Urothelium cell line (cell line): ENCODE measurements around the gene MRPS31.
"Not testable (repeated sequence)": the region's sequence is repeated elsewhere in the genome, so short reads cannot be mapped to it uniquely, and the experiment has no call there.

Experiments used
- DNase-seq: peaks from one replicate; pipeline ENCODE4 v3.0.0; 2011; ENCODE audit warnings: low spot score, mixed read lengths
- FAIRE-seq: peaks from 2 replicates; lab custom pipeline; 2011; peaks lifted over from hg19 to GRCh38; lab: Jason Lieb, UNC

The MRPS31 gene

DNA sequence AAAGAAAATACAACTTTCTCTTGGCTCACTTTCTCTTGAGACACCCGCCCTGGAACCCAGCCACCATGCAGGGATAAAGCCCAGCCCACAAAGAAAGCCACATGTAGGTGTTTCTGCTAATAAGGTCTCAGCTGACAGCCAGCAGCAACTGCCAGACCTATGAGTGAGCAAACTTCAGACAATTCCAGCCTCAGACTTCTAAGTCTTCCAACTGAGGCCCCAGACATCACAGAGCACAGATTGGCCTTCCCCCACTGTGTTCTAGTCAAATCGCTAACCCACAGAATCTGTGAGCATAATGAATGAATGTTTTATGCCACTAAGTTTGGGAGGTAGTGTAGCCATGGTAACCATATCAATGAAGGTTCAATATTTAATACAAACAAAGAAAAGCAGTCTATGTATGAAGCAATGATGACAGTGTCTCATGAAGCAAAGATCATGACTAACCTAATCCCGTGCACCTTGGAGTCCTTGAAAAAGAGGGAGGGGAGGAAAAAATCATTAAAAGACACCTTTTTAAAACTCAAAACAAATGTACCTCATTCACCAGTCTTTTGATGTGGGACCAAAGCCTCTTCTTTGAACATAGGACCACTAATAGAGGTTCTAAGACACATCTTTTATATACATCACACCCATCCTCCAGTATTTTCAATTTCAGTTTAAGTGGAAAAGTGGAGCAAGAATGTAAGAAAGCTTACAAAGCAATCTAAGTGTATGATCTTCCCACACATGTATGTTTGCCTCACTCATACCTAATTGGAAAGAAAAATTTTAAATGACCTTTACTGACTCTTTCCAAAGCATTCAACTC, 6.2 kb downstream of the MRPS31 start:
- no peak for DNase-seq
- no peak for FAIRE-seq

DNA sequence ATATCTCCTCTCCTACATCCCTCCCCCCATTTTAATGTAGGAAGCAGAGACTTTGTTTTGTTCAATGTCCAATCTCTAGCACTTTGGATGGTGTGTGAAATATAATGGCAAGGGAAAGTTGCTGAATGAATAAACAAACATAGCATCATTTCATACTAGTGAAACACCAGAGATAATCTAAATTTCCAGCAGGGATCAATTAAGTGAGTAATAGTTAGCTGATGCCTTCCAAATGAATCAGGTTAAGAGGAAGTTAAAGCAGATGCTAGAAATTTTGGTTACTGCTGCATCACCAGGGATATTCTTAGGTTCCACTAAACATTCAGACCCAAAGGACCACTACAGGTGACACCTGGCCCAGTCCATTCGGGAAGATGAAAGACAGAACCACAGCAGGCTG, 8.1 kb downstream of the MRPS31 start:
- DNase-seq (no peak), FAIRE-seq (no peak)

DNA sequence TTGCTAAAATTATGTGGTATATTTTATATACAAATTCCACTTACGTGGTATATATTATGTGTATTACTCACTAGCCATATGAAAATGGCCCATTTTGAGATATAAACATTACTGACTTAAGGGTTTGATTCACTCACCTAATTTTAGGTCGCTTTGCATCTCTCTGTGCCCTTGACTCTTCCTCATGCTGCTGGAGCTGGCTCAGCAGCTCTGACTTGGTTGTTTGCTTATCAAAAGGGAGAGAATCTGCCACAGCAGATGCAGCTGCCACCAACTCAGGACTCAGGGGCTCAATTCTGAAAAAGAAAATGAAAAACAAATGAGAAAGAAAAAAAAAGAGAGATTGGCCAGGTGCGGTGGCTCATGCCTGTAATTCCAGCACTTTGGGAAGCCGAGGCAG, 12.2 kb downstream of the MRPS31 start:
- DNase-seq (no peak), FAIRE-seq (no peak)

DNA sequence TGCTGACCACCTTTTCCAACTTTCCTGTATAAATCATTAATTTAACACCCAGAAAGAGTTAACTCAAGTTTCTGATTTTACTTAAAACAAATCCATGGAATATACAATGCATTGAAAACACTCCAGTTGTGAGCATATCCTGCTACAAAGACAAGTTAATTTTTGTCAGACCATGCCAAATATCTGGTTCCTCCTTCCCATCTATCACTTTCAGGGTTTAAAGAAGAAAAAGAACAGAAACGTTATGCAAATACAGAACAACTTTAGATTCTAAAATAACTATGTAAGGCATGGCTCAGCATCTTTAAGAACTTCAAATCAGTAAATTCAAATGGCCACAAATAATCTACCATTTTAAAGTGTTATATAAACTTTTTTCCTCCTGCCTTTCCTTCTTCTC, 14.9 kb downstream of the MRPS31 start:
- FAIRE-seq (no peak), DNase-seq (no peak)

DNA sequence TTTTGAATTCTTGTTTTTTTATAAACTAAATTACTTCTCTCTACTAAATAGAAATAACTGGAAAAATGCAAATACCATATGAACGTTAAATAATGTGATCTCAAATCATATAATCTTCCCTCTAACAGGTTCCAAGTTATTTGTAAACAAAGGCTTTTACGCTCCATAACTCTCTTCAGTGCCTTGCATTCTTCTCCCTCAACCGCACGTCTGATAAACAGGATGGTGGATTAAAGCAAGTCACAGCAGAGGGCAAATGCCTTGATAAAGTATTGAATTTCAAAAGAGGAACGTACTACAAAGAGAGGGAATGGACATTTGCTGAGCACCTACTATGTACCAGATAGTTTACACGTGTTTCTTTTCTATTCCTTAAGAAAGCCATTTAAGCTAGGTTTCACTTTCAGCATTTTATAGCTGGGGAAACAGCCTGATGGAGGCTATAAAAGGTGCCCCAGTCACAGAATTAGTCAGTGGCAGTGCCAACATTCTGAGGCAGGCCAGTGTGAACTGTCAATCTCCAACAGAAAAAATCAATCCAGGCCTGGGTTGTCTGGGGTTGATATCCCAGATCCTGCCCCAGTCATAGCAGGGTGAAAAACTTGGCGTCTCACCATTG, 15.8 kb downstream of the MRPS31 start:
- FAIRE-seq (no peak), DNase-seq (no peak)

DNA sequence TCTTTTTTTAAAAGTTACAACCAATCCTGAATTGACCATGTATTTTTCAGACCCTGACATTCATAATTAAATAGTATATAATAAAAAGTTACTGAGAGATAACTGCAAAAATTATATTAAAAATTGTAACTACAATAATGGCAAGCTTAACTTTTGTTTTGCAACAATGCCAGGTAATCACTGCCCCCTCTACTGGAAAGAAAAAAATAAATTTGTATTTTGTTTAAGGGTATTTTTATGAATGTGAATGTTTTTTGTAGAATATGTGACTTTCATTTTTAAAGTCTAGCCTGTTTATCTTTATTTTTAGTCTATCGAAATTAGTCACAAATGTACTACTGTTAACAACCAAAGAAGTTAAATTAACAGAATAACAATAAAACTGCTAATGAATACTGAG, 21.7 kb downstream of the MRPS31 start:
- DNase-seq (no peak), FAIRE-seq (no peak)

DNA sequence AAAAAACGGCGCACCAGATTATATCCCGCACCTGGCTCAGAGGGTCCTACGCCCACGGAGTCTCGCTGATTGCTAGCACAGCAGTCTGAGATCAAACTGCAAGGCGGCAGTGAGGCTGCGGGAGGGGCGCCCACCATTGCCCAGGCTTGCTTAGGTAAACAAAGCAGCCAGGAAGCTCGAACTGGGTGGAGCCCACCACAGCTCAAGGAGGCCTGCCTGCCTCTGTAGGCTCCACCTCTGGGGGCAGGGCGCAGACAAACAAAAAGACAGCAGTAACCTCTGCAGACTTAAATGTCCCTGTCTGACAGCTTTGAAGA, 35.8 kb downstream of the MRPS31 start:
- not testable (repeated sequence) for FAIRE-seq, DNase-seq

DNA sequence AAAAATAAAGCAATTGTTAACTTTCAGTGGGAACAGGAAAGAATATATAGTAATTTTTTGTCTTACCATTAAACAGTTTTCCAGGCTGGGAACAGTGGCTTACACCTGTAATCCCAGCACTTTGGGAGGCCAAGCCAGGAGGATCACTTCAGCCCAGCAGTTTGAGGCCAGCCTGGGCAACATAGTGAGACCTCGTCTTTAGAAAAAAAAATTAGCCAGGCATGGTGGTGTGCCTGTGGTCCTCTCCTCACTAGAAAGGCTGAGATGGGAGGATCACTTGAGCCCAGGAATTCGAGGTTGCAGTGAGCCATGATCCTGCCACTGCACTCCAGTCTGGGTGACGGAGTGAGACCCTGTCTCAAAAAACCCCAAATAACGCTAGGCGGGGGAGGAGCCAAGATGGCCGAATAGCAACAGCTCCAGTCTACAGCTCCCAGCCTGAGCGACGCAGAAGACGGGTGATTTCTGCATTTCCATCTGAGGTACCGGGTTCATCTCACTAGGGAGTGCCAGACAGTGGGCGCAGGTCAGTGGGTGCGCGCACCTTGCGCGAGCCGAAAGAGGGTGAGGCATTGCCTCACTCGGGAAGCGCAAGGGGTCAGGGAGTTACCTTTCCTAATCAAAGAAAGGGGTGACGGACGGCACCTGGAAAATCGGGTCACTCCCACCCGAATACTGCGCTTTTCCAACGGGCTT, 36.3 kb downstream of the MRPS31 start:
- not testable (repeated sequence) for DNase-seq, FAIRE-seq

DNA sequence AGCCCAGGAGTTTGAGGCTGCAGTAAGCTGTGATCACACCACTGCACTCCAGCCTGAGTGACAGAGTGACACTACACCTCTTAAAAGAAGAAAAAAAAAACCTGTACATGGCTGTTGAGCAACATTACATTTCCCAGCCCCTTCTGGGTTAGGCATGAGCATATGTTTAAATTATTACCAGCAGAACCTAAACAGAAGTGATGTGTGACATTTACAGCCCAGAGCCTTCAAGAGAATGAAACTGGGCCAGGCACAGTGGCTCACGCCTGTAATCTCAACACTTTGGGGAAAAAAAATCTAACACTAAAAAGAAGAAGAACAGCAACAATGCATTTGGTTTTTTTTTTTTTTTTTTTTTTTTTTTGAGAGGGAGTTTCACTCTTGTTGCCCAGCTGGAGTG, 38.3 kb downstream of the MRPS31 start:
- FAIRE-seq (no peak), DNase-seq (no peak)

DNA sequence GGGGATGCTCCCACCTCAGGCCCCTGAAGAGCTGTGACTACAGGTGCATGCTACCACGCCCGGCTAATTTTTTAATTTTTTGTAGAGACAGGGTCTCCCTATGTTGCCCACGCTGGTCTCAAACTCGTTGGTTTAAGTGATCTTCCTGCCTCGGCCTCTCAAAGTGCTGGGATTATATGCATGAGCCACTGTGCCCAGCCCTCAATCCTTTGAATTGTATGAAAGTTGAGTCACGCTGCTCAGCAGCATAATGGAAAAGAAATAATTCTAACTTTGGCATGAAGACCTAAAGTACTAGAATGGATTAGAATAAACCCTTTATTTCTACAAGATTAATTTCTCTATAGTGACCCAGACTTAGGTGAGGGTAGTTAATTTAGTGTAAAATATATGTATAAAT, 42.4 kb downstream of the MRPS31 start:
- DNase-seq (no peak), FAIRE-seq (no peak)

DNA sequence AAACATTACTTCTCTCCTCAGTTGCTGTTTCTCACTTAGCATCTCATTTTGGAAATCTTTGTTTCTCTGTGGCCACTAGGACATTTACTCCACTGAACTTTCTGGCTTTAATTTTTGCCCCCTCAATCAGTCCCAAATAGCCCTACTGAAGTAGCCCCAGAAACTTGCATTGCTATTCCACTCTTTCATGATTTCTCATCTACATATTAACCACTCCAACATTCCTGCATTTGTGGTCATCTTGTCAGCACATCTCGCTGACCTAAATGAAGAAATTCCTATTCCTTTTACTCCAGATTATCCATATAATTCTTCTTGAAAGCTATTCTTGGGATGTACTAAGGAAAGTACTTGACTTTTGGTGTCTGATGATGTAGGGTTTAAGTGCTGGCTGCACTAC, 56.6 kb downstream of the MRPS31 start:
- FAIRE-seq, DNase-seq: not testable (repeated sequence)

DNA sequence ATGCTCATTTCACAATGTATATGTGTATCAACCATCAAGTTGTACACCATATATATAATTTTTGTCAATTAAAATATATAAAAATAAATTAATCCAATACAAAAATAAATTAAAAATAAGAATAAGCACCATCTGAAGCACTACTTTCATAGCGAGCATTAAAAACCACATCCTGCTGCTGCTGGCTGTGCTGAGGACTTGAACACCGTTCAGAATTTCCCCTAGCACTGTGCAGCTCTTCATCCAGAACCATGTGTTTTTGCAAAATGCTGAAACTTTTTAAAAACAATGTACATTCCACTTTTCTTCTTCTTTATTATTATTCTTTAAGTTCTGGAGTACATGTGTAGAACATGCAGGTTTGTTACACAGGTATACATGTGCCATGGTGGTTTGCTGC, 64.6 kb downstream of the MRPS31 start:
- DNase-seq, result no peak
- FAIRE-seq, result no peak

DNA sequence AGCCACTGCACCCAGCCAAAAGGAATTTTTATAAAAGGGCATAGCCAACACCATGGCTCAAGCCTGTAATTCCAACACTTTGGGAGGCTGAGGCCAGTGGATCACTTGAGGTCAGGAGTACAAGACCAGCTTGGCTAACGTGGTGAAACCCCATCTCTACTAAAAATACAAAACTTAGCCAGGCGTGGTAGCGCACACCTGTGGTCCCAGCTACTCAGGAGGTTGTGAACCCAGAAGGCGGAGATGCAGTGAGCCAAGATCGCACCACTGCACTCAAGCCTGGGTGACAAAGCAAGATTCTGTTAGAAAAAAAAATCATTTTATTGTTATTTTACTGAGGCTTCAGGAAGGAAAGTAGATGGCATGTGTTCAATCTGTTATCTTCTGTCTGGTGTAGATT, 73.3 kb downstream of the MRPS31 start:
- no peak for DNase-seq
- FAIRE-seq, result no peak

DNA sequence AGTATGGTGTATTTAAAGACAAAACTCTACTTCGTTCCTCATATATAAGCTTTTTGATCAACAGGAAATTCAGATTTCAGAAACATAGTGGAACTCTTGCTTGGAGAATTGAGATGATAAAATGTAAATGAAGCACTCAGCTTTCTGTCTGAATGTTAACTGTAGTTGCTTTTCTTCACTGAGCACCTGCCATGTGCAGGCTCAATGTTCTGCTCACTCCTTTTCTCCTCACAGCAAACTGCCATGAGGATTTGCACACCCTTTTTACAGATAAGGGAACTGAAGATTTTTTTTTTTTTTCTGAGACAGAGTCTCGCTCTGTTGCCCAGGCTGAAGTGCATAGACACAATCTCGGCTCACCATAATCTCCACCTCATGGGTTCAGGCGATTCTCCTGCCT, 76.6 kb downstream of the MRPS31 start:
- FAIRE-seq, result no peak
- no peak for DNase-seq

DNA sequence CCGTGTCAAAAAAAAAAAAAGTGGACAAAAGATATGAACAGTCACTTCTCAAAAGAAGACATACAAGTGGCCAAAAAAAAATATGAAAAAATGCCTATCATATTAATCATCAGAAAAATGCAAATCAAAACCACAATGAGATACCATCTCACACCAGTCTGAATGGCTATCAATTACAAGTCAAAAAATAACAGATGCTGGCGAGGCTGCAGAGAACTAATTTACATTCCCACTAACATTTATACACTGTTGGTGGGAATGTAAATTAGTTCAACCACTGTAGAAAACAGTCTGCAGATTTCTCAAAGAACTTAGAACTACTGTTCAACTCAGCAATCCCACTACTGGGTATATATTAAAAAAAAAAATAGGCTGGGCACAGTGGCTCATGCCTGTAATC, 78.0 kb downstream of the MRPS31 start:
- FAIRE-seq, result no peak

DNA sequence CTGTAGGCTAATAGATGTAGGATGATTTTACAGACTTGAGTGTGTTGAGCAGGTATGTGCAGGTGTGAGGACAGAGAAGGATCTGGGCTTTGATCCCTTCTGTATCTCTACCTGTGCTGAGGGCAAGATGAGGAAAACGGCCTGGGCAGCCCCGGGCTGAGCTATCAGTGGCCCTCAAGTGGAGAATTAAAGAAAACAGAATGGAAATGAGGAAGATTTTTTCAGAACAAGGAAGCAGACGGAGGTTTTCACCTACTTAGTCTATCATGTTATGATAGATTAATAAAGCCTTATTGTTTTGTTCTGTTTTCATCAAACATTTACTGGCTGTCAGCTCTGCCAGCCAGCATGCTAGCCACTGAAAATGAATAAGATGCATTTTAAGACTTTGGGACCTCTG, 82.2 kb downstream of the MRPS31 start:
- FAIRE-seq, result no peak
- no peak for DNase-seq

More for the DNA sequence above, 78.0 kb downstream of the MRPS31 start:
- DNase-seq, result no peak

DNA sequence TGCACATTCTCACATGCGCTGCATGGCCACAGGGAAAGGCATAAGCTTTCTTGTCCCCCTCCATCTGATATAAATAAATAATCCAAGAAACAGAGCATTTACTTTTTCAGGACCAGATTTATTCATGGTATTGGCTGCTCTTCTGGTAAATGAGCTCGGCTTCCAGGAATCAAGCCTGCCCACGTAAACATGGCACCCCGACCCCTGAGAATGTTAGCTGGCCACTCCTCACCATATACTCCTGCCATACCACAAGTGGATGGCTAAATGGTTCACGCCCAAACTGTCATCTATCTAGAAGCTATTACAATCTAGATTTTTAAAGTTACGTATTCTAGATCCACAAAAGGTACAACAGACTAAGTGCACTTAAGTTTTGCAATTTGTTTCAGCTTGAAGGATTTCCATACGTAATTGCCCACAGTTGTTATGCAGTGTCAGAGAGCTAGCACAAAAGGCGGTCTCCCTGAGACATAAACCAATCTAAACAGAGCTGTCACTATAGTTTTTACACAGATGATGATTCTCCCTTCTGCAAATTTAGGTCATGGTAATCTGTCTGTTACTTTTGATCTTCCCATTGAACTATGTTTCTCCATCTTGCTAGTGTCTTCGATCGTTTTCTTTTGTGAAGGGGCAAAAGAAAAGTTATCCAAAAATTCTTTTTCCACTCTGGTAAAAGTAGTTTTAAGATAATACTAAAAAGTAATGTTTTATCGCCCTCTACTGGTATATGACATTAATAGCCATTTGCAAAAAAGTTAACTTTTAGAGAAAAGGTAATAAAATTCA, 88.3 kb downstream of the MRPS31 start:
- DNase-seq, result no peak
- no peak for FAIRE-seq

DNA sequence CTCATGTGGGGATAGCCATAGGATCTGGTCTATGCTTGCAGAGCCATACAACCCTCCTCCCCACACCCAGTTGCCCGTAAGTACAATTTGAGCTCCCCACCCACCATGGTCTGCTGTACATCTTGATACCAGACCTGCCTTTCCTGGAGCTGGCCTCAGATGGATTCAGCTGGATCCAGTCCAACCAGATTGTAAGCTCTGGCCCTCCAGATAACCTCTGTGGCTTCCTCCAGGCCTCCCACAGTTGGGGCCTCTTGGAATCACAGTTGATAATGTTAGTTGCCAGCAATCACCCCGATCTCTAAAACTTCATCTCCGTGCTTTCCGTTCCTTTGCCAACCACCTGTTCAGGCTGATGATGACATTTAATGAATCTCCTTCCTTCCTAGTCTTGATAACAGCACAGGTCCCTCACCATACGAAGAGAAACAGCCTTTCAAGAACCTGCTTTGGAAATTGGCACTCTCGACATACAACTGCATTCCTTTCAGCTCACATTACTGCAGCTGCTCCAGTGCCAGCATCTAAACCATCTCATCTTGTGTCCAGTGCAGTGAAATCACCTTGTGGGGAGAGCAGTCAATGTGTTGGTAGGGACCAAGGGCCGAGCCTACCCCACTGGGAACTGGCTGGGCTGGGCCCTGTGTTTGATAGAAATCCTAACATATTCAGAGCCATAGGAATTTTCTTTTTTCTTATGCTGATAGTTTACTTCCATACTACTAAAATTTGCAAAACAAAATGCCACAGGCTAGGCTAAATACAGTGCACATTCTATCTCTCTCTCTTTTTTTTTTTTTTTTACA, 89.4 kb downstream of the MRPS31 start:
- no peak for DNase-seq
- FAIRE-seq, result no peak

DNA sequence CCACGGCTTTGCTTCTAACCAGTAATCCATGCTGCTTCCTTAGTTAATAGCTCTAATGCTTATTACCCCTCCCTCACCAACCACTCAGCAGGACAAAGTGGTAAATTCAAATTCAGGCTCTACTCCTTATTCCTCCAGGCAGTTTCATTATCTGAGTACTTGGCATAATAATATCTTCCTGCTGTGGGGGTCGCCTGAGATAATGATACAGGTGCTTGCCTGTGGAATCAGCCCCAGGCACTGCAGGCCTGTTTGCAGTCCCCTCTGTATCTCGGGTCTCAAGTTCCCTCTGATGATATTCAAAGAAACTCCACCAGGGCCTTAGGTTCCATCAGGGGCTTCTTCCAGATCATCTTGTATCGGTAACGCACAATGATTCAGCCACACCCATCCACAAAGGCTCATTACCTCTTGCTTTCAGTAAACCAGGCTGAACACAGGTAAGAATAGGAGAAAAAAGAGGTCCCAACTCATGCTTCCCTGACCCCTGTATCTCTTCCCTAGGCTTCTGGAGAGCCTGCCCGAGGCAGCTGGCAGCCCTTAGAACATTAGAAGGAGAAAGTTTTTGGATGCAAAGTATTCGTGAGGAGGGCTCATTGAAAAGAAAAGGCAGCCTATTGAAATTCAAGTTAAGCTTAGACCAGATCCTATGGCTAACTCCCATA, 90.2 kb downstream of the MRPS31 start:
- FAIRE-seq, result no peak
- no peak for DNase-seq

DNA sequence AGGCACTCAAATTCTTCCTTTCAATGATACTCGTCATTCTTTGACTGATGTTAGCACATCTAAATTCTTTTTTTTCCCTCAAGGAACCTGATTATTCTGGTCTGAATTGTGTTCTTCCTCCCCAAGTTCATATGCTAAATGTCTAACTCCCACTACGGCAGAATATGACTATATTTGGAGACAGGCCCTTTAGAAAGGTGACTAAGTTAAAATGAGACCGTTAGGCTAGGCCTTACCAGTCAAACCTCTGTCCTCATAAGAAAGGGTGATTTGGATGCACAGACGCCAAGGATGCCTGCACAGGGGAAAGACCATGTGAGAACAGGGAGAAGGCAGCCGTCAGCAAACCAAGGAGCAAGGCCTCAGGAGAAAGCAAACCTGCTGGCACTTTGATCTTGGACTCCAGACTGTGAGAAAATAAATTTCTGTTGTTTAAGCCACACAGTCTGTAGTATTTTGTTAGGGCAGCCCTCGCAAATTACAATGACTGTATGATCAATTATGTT, 91.5 kb downstream of the MRPS31 start:
- DNase-seq (no peak), FAIRE-seq (no peak)
